Frontal cortex (tissue), 4 donors: ENCODE results near the gene SLC25A45. TPM values are rescaled to one million over a fixed set of nuclear protein-coding genes. Genes with fewer than 3 reads are reported as not detected.

Experiments used
- DNase-seq, 2 donors: peaks; one replicate each; pipeline ENCODE4 v3.0.0; 2012; ENCODE audit warnings: low spot score in 2 of 2
- FAIRE-seq: peaks from 2 replicates; lab custom pipeline; 2012; peaks lifted over from hg19 to GRCh38; lab: Jason Lieb, UNC
- total RNA-seq: library from RNA; depleted of rRNA; stranded (reverse); fragments of >200 nt; gene quantifications from one replicate; pipeline ENCODE4 v1.2.3, GENCODE V29; 2014
- donor health status: control.
- donor health status: control.
- donor health status: control.

SLC25A45 gene, protein sequence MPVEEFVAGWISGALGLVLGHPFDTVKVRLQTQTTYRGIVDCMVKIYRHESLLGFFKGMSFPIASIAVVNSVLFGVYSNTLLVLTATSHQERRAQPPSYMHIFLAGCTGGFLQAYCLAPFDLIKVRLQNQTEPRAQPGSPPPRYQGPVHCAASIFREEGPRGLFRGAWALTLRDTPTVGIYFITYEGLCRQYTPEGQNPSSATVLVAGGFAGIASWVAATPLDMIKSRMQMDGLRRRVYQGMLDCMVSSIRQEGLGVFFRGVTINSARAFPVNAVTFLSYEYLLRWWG
- 0.41 TPM for total RNA-seq

DNA sequence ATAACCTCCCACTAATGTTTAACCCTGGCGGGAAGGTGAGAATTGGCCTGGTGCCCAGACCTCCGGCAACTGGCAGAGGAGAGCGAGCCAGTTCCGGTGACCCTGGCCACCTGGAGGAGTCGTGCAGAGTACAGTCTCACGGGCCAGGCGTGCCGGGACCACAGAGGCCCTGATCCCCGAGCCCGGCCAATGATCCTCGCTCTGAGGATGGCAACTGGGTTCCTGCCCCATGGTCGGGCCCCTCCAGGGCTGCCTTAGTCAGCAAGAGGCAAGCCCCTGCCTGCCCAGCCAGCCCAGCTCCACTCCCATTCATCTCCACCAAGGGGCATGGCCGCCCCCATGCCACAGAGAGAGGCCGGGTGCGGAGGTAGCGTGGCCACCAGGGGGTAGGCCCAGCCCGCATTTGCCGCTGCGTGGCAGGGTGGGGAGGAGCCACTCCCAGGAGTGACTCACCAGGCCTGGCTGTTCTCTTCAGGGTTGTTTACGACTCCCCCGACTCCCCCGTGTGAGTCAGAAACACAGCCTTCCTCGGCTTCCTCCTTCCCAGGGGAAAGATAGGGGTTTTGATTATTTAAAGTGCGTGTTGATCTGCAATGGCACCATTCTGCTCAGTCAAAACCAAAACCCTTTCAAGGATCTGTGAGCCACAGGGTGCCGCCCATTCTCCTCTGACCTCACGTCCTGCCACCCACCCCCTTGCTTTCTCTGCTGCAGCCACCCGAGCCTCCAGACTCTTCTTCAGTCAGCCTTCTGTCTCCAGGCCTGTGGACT is at the start of gene SLC25A45:
SLC25A45 (minus strand) TSS at position 614 of the 771 bp plus-strand sequence. CDS start 695 bp downstream, outside the sequence.
- DNase-seq = peak; percentile 72 to 84
- FAIRE-seq = no peak

DNA sequence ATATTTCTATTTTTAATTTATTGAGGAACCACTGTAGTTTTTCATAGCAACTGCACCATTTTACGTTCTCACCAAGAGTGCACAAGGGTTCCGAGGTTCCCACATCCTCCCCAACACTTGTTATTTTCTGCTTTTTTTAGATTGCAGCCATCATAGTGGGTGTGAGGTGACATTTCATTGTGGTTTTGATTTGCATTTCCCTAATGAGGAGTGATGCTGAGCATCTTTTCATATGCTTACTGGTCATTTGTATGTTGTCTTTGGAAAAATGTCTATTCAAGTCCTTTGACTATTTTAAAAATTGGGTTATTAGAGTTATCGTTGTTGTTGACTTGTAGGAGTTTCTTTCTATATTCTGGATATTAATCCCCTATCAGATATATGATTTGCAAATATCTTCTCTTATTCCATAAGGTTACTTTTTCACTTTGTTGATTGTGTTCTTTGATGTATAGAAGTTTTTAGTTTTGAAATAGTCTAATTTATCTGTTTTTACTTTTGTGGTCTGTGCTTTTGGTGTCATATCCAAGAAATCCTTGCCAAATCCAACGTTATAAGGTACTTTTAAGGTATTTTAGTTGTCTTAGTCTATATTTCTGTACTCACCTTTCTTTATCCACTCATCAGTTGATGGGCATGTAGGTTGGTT is 49.1 kb upstream of the SLC25A45 start:
- FAIRE-seq = no peak
- no peak for DNase-seq

DNA sequence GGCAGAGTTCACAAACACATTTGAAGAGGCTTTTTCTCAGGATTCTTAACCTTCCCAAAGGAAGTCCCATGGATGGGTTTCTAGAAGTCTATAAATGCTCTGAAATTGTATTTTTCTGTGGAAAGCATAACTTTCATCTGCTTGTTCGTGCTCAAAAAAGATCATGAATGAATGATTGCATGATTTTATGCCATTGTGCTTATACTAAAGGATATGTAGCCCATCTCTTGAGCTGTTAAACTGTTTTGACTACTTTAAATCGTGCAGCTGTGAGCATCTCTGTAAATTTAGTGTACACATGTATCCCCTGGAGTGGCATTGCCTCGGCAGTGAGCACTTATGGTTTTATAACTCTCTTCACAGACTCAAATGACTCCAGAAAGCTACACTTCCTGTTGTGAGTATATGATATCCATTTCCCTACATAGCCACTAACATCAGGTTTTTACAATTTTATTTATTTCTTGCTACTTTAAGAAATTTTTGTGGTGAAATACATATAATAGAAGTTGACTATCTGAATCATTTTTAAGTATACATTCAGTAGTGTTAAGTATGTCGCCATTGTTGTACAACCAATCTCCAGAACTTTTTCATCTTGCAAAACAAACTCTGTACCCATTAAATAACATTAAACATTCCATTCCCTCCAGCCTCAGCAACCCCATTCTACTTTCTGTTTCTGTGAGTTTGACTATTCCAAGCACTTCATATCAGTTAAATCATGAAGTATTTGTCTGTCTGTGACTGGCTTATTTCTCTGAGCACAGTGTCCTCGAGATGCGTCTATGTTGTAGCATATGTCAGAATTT is 48.2 kb upstream of the SLC25A45 start:
- no peak for DNase-seq

DNA sequence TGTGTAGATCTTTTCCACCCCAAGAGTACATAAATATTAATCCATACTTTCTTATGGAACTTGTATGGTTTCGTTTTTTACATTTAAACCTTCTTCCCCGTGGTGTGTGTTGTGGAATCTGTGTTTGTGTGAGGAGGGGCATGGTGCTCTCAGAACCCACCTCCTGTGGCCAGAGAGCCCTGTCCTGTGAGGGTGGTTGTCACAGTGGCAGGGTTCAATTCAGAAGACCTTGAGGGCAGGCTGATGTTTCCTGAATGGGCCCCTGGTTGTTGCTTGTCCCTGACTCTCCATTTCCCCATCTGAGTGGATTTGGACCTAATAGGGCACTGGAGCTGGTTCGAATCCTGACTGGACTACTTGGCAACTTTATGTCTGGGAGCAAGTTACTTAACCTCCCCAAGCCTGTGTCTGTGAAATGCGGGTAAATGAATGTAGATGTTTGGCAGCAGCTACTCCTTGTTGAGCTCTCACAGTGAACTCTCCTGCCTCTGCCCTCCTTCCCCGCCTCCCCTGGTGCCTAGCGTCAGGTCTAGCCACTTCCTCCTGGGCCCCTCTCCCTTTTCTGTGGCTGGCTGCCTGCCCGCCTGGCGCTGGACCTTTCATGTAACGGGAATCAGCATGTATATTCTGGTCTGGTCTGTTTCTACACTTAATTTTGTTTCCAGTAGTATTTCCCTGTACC is 47.4 kb upstream of the SLC25A45 start:
- FAIRE-seq (no peak), DNase-seq (no peak)

More for the DNA sequence above, 48.2 kb upstream of the SLC25A45 start:
- no peak for FAIRE-seq

DNA sequence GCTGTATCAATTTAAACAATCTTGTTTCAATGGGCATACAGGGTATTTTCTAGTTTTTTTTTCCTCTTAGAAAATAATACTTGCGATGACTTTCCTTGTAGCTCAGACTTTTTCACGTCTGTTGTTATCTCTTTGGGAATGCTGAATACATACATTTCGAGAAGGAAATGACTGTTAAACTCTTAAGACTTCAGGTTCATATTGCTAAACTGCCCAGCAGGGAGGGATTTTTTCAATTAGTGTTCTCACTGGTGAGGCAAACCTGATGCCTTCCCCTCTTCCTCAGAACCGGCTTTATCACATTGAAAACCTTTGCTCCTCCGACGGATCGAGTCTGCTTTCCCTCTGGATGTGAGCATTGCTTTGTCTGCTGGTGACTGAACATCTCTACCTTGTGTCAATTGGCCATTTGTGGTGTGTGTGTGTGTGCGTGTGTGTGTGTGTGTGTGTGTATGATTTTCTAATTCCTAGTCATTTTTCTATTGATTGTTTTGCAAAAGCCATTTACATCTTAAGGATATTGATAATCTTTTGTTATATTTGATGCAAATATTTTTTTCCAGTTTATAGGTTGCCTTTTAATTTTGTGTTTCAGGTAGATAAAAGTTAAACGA is 46.7 kb upstream of the SLC25A45 start:
- FAIRE-seq = no peak

DNA sequence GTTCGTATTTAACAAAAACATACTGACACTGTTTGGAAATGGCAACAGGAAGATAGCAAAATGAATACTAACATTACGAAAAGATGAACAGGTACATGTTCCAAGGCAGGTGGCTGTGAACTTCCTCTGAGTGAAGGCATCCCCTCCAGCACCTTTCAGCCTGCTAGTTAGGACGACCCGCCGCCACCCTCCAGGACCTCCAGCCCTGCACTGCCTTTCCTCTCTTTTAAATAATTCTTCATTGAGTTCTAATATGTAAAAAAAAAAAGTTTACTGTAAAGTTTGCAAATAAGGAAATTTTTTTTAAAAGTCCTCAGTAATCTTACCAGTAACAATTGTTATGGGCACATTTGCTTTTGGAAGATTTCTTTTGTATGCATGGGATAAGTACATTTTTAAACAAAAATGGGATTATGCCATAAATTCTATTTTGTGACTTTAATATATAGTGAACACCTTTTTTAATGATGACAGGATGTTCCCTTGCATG is 46.2 kb upstream of the SLC25A45 start:
- DNase-seq (no peak), FAIRE-seq (no peak)

More for the DNA sequence above, 46.7 kb upstream of the SLC25A45 start:
- no peak for DNase-seq

DNA sequence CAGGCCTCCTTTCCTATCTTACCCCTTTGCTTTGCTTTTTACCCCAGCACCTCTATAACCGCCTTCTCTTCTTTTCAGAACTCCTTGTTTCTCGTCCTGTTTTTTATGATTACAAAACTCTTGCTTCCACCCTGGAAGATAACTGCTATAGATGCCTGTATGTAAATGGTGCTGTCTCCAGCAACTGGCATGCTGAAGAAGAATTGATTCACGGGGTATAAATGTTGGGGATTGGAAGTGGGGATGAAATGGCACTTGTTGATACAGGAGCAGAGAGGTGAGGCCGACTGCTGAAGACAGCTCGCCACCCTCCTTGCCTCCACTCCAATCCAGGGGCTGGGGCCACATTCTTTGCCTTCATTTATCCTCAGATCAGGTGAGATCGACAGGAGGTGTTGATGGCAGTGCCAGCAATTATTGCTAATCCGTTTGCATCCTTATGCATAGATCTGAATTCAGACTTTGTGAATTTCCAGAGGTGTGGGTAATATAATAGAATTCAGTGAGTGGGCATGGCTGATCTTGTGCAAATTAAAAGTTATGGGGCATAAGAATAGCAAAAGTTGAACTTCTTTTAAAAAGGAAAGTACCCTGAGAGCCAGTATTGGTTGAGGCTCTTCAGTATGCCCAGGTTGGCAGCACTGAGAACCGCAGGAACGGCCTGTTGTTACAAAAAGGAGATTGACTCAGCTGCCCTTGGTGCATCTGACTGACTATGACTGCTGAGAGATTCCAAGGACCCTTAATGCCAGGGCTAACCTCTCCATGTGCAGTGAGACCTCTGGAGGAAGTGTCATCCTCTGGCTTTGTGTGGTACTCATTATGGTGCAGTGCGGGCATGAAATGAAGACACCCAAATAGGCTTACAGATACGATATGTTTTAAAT is 45.5 kb upstream of the SLC25A45 start:
- no peak for DNase-seq
- no peak for FAIRE-seq

DNA sequence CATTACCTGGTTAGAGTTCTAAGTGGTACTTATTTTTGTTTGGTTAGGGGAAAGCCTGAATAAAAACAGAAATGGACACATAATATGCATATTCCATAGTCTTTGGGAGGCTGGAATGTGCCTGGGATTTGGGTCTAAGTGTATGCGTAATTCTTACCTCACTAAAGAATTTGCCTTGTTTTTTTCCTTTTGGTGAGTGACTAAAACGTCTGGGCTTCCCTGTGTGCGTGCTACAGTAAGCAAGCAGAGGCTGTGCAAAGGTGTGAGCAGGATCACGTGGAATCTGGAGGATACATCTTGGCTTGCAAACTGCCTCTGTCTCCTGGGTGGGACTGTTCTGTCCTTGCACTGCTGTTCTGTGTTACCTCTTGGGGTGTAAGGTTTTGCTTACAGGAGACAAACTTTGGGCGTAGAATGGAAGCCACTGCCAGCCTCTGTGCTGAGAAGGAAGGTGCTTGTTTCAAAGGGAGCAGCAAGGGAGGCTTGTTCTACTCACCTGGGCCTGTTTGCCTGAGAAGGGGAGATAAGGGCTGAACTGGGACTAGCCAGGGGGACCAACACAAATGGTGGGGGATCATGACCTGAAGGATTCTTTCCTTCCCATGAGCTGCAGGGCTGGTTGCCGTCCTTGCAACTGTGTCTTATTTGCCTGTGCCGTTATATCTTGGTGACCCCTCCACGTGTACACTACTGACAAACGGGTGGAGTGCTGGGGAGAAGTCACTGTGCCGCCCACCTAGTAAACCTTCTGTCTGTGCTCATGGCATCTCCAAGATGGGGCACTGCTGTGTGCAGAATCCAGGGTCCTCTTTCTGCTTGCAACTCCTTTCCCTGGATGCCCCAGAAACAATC is 44.6 kb upstream of the SLC25A45 start:
- no peak for DNase-seq
- FAIRE-seq = no peak

DNA sequence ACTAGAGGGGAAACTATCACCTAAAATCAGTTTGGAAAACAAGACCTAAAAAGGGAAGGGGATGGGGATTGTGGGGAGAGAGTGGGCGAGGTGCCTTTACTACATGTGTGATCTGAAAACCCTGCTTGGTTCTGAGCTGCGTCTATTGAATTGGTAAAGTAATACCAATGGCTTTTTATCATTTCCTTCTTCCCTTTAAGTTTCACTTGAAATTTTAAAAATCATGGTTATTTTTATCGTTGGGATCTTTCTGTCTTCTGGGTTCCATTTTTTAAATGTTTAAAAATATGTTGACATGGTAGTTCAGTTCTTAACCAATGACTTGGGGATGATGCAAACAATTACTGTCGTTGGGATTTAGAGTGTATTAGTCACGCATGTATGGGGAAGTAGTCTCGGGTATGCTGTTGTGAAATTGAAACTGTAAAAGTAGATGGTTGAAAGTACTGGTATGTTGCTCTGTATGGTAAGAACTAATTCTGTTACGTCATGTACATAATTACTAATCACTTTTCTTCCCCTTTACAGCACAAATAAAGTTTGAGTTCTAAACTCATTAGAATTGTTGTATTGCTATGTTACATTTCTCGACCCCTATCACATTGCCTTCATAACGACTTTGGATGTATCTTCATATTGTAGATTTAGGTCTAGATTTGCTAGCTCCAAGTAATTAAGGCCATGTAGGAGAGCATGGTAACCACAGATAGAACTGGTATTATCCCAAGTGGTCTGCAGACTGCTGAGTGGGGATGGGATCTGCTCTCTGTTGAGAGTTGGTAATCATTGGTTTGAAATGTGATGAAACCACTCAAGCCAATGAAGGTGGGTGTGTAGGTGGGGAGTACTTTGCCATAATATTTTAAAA is 43.8 kb upstream of the SLC25A45 start:
- FAIRE-seq = no peak
- DNase-seq = no peak

DNA sequence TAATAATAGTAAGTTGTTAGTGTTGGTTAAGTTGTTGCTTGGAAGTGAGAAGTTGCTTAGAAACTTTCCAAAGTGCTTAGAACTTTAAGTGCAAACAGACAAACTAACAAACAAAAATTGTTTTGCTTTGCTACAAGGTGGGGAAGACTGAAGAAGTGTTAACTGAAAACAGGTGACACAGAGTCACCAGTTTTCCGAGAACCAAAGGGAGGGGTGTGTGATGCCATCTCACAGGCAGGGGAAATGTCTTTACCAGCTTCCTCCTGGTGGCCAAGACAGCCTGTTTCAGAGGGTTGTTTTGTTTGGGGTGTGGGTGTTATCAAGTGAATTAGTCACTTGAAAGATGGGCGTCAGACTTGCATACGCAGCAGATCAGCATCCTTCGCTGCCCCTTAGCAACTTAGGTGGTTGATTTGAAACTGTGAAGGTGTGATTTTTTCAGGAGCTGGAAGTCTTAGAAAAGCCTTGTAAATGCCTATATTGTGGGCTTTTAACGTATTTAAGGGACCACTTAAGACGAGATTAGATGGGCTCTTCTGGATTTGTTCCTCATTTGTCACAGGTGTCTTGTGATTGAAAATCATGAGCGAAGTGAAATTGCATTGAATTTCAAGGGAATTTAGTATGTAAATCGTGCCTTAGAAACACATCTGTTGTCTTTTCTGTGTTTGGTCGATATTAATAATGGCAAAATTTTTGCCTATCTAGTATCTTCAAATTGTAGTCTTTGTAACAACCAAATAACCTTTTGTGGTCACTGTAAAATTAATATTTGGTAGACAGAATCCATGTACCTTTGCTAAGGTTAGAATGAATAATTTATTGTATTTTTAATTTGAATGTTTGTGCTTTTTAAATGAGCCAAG is 42.9 kb upstream of the SLC25A45 start:
- no peak for FAIRE-seq
- no peak for DNase-seq

DNA sequence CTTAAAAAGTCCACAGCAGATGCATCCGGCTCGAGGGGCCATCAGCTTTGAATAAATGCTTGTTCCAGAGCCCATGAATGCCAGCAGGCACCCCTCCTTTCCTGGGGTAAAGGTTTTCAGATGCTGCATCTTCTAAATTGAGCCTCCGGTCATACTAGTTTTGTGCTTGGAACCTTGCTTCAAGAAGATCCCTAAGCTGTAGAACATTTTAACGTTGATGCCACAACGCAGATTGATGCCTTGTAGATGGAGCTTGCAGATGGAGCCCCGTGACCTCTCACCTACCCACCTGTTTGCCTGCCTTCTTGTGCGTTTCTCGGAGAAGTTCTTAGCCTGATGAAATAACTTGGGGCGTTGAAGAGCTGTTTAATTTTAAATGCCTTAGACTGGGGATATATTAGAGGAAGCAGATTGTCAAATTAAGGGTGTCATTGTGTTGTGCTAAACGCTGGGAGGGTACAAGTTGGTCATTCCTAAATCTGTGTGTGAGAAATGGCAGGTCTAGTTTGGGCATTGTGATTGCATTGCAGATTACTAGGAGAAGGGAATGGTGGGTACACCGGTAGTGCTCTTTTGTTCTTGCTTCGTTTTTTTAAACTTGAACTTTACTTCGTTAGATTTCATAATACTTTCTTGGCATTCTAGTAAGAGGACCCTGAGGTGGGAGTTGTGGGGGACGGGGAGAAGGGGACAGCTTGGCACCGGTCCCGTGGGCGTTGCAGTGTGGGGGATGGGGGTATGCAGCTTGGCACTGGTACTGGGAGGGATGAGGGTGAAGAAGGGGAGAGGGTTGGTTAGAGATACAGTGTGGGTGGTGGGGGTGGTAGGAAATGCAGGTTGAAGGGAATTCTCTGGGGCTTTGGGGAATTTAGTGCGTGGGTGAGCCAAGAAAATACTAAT is 42.0 kb upstream of the SLC25A45 start:
- DNase-seq (no peak), FAIRE-seq (no peak)

DNA sequence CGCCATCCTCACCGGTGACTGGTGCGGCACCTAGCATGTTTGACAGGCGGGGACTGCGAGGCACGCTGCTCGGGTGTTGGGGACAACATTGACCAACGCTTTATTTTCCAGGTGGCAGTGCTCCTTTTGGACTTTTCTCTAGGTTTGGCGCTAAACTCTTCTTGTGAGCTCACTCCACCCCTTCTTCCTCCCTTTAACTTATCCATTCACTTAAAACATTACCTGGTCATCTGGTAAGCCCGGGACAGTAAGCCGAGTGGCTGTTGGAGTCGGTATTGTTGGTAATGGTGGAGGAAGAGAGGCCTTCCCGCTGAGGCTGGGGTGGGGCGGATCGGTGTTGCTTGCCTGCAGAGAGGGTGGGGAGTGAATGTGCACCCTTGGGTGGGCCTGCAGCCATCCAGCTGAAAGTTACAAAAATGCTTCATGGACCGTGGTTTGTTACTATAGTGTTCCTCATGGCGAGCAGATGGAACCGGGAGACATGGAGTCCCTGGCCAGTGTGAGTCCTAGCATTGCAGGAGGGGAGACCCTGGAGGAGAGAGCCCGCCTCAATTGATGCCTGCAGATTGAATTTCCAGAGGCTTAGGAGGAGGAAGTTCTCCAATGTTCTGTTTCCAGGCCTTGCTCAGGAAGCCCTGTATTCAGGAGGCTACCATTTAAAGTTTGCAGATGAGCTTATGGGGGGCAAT is 41.2 kb upstream of the SLC25A45 start:
- DNase-seq = no peak
- FAIRE-seq = no peak

DNA sequence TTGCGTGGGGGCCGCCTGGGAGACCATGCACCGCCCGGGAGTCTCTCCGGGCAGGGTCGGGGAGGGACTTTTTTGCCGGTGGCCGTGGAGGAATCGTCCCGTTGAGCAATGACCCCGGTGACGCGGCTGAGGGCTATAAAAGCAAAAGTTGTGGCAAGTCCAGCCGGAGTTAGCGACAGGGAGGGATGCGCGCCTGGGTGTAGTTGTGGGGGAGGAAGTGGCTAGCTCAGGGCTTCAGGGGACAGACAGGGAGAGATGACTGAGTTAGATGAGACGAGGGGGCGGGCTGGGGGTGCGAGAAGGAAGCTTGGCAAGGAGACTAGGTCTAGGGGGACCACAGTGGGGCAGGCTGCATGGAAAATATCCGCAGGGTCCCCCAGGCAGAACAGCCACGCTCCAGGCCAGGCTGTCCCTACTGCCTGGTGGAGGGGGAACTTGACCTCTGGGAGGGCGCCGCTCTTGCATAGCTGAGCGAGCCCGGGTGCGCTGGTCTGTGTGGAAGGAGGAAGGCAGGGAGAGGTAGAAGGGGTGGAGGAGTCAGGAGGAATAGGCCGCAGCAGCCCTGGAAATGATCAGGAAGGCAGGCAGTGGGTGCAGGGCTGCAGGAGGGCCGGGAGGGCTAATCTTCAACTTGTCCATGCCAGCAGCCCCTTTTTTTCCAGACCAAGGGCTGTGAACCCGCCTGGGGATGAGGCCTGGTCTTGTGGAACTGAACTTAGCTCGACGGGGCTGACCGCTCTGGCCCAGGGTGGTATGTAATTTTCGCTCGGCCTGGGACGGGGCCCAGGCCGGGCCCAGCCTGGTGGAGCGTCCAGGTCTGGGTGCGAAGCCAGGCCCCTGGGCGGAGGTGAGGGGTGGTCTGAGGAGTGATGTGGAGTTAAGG is 40.4 kb upstream of the SLC25A45 start, which contains the start of gene NEAT1:
NEAT1 (plus strand) TSS at position 166 of the 883 bp plus-strand sequence.
- DNase-seq (peak; percentile 72 to 77), FAIRE-seq (no peak)
